GM12801 (cell line): ENCODE data around the gene DOK7.

ENCODE experiments used
- TF ChIP-seq, protein P1 (sequence below): IDR thresholded peaks from one replicate; pipeline ENCODE4 v1.5.1; 2011; ENCODE audit warnings: control low read depth; ENCODE audit not compliant: insufficient read length; ENCODE audit errors: extremely low read depth

The DOK7 gene

GRCh38 chr4:3477750-3478430, 14.8 kb downstream of the DOK7 start:
- TF ChIP-seq, protein P1, sequence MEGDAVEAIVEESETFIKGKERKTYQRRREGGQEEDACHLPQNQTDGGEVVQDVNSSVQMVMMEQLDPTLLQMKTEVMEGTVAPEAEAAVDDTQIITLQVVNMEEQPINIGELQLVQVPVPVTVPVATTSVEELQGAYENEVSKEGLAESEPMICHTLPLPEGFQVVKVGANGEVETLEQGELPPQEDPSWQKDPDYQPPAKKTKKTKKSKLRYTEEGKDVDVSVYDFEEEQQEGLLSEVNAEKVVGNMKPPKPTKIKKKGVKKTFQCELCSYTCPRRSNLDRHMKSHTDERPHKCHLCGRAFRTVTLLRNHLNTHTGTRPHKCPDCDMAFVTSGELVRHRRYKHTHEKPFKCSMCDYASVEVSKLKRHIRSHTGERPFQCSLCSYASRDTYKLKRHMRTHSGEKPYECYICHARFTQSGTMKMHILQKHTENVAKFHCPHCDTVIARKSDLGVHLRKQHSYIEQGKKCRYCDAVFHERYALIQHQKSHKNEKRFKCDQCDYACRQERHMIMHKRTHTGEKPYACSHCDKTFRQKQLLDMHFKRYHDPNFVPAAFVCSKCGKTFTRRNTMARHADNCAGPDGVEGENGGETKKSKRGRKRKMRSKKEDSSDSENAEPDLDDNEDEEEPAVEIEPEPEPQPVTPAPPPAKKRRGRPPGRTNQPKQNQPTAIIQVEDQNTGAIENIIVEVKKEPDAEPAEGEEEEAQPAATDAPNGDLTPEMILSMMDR: no peak

DNA sequence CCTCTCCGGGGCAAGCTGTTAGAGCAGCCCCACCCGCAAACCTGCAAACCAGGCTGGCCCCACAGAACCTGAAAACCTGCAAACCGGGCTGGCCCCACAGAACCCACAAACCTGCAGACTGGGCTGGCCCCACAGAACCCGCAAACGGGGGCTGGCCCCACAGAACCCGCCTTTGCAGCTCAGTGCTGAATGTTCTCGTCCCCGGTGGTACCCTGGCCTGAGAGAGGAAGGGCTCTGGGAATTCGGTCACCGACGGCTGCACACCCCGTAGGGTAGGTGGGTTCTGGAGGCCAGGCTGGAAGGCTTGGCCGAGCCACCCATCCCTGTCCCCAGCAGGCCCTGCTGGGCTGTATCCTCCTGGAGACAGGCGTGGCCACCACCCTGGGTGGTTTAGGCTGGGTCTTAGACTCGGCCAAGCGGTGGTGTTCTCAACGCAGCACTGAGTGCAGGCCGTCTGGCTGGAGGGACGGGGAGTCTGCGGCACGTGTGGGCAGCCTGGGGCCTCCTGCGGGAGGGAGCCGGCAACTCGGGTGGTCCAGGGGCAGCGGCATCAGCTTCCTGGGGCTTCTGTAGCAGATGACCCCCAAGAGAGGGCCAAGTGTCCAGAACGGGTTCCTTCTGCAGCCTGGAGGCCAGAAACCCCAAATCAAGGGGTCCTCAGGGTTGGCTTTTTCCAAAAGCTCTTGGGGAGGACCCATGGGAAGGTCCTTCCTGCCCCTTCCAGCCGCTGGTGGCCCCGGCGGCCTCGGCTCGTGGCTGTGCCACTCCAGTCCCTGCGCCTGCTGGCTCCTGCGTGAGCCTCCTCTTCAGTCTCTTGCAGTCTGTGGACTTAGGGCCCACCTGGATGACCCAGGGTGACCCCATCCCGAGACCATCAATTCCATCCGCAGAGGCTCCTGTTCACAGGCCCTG, 15.6 kb downstream of the DOK7 start:
- TF ChIP-seq, protein P1: no peak

GRCh38 chr4:3479358-3480101, 16.4 kb downstream of the DOK7 start:
- TF ChIP-seq, protein P1: no peak

- TF ChIP-seq, protein P1: no peak
These were observed 17.5 kb downstream of the DOK7 start for GRCh38 chr4:3480528-3481112.

DNA sequence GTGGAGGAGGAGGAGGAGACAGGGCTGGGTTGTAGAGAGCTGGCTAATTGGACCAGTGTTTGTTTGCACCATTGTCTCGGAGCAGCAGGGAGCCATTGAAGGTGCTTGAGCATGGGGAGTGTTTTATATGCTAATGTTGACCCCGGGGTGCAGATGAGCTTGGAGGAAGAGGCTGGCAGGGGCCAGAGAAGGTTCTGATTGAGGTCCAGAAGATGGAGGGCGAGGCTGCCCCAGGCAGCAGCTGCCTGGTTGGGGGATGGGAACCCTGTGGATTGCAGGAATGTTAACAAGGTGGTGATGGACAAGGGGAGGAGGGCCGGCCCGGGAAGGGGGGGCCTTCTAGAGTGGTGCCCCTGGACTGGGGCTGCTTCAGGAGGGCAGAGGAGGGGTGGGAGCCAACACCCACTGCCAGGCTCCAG, 18.0 kb downstream of the DOK7 start:
- TF ChIP-seq, protein P1: no peak

DNA sequence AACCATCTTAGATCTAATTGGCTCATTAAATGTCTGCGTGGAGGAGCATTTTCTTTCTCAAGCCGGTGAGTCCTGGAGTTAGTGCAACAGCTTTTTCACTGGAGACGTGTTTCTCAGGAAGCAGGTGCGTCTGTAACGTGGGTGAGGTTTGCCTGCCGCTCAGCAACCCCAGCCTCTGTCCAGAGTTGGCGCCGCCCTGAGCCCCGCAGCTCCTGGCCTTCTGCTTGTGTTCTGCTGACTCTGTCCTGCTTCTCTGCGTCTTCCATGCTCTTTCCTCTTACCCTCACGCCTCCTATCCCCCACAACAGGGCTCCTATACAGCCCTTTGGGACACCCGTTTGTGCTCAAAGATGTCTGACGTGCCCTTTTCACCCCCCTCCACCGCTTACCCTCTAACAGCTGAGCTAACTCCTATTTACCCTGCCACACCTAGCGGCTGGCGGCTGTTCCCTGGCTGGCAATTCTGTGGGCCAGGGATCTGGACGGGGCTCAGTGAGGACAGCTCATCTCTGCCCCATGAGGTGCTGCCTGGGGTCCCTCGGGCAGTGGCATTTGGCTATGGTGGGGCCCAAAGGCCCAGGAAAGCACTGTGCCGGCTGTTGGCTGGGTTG, 18.8 kb downstream of the DOK7 start:
- TF ChIP-seq, protein P1: no peak

DNA sequence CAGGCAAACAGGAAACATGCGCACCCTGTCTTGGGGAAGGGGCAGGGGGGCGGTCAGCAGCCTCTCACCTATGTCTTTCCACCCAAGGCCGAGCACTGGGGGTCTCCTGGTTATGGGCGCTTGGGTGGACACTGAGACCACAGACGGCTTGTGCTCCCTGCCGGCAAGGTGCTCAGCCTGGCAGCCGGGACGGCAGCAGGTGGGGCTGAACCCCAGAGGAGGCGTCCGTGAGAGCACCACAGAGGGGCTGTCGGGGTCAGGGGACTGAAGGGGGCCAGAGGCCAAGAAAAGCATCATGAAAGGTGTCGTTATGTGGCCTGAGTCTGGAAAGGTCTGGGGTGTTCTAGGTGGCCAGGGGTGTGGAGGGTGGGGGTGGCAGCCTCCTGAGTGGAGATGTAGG, 19.6 kb downstream of the DOK7 start:
- TF ChIP-seq, protein P1: no peak
